ENCODE measurements around the gene TFDP3. TPM values are rescaled to one million over a fixed set of nuclear protein-coding genes. Genes with fewer than 3 reads are reported as not detected.

TFDP3 gene, protein sequence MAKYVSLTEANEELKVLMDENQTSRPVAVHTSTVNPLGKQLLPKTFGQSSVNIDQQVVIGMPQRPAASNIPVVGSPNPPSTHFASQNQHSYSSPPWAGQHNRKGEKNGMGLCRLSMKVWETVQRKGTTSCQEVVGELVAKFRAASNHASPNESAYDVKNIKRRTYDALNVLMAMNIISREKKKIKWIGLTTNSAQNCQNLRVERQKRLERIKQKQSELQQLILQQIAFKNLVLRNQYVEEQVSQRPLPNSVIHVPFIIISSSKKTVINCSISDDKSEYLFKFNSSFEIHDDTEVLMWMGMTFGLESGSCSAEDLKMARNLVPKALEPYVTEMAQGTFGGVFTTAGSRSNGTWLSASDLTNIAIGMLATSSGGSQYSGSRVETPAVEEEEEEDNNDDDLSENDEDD
- not detected for polyA plus RNA-seq (2012; ENCODE audit: insufficient read length, low read depth)

- no peak for TF ChIP-seq SIN3A (IDR thresholded peaks at IDR 0.05; ENCODE audit: borderline replicate concordance, insufficient read depth, low read length)
- no peak for TF ChIP-seq FOXP2 (optimal IDR thresholded peaks at IDR 0.05; ENCODE audit: borderline replicate concordance, extremely low read depth, extremely low read length, insufficient read depth)
- TF ChIP-seq POLR2AphosphoS5 (IDR thresholded peaks at IDR 0.05; ENCODE audit: low read depth, low read length), result no peak
Observed at GRCh38 chrX:133218329-133218728, at the start of gene TFDP3. TFDP3 (minus strand) TSS chrX:133218354; CDS start chrX:133218259, 95 bp downstream.

- no peak for TF ChIP-seq TAF1 (IDR thresholded peaks at IDR 0.05; ENCODE audit: borderline replicate concordance, insufficient read depth, low read length)
- TF ChIP-seq SIN3A (IDR thresholded peaks at IDR 0.05; ENCODE audit: borderline replicate concordance, insufficient read depth, low read length), result no peak
- no peak for TF ChIP-seq FOXP2 (optimal IDR thresholded peaks at IDR 0.05; ENCODE audit: borderline replicate concordance, extremely low read depth, extremely low read length, insufficient read depth)
- no peak for TF ChIP-seq REST (IDR thresholded peaks at IDR 0.05; ENCODE audit: insufficient read depth in 1 of 2, low read depth in 2 of 2, low read length in 2 of 2)
- TF ChIP-seq POLR2AphosphoS5 (IDR thresholded peaks at IDR 0.05; ENCODE audit: low read depth, low read length), result no peak
Observed at GRCh38 chrX:133267621-133268020, 49.5 kb upstream of the TFDP3 start.

DNA sequence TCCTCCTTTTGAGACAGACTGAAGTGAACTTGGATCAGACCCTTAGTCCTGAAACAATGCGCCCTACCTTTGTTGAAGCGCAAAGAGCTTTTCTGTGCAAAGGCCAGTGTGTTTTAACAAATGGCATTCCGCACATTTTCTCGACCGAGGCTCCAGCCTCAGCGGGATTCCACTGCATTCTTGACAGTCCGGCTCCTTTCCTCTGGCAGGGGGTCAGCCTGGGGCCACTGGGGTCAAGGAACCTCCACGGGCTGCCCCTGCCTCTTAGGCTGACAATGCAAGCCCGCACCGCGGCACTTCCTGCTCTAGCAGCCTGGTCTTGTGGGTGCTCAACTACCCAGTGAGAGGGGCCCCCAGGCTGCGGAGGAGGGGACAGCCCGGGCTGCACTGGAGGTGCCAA is 47.2 kb upstream of the TFDP3 start:
- no peak for TF ChIP-seq TAF1 (IDR thresholded peaks at IDR 0.05; ENCODE audit: borderline replicate concordance, insufficient read depth, low read length)
- no peak for TF ChIP-seq REST (IDR thresholded peaks at IDR 0.05; ENCODE audit: insufficient read depth in 1 of 2, low read depth in 2 of 2, low read length in 2 of 2)
- TF ChIP-seq FOXP2 (optimal IDR thresholded peaks at IDR 0.05; ENCODE audit: borderline replicate concordance, extremely low read depth, extremely low read length, insufficient read depth), result no peak
- TF ChIP-seq SIN3A (IDR thresholded peaks at IDR 0.05; ENCODE audit: borderline replicate concordance, insufficient read depth, low read length), result no peak
- no peak for TF ChIP-seq POLR2AphosphoS5 (IDR thresholded peaks at IDR 0.05; ENCODE audit: low read depth, low read length)

DNA sequence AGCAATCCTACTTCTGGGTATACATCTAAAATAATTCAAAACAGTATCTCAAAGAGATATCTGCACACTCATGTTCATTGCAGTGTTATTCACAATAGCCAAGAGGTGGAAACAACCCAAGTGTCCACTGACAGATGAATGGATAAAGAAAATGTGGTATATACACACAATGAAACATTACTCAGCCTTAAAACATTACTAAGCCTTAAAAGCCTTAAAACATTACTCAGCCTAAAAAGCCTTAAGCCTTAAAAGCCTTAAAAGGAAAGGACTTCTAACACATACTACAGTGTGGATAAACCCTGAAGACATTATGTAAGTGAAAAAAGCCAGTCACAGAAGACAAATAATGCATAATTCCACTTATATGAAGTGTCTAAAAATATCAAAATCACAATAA is 40.3 kb upstream of the TFDP3 start:
- no peak for TF ChIP-seq FOXP2 (optimal IDR thresholded peaks at IDR 0.05; ENCODE audit: borderline replicate concordance, extremely low read depth, extremely low read length, insufficient read depth)
- TF ChIP-seq POLR2AphosphoS5 (IDR thresholded peaks at IDR 0.05; ENCODE audit: low read depth, low read length), result no peak
- no peak for TF ChIP-seq SIN3A (IDR thresholded peaks at IDR 0.05; ENCODE audit: borderline replicate concordance, insufficient read depth, low read length)
- TF ChIP-seq TAF1 (IDR thresholded peaks at IDR 0.05; ENCODE audit: borderline replicate concordance, insufficient read depth, low read length), result no peak
- TF ChIP-seq REST (IDR thresholded peaks at IDR 0.05; ENCODE audit: insufficient read depth in 1 of 2, low read depth in 2 of 2, low read length in 2 of 2), result no peak

DNA sequence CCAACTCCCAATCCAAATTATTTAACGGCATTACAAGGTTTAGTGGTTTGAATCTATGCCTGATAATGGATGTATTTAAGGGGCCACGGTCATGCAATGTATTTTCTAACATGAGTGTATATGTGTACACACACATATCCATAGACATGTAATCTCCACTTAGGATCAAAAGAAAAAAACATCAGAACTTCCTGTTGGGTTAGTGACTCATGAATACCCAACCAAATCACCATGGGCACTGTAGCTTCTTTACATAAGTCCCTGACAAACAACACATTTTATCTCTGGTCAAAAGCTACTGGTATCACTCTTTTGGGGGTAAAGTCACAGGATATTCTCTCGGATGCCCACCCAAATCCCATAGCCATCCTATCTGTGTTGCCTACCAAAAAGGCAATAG is 36.5 kb upstream of the TFDP3 start:
- TF ChIP-seq REST (IDR thresholded peaks at IDR 0.05; ENCODE audit: insufficient read depth in 1 of 2, low read depth in 2 of 2, low read length in 2 of 2) (no peak), POLR2AphosphoS5 (IDR thresholded peaks at IDR 0.05; ENCODE audit: low read depth, low read length) (no peak), FOXP2 (optimal IDR thresholded peaks at IDR 0.05; ENCODE audit: borderline replicate concordance, extremely low read depth, extremely low read length, insufficient read depth) (no peak), SIN3A (IDR thresholded peaks at IDR 0.05; ENCODE audit: borderline replicate concordance, insufficient read depth, low read length) (no peak), TAF1 (IDR thresholded peaks at IDR 0.05; ENCODE audit: borderline replicate concordance, insufficient read depth, low read length) (no peak)
